ENCODE data around the gene CACNB1.
"Not testable (repeated sequence)": the region's sequence is repeated elsewhere in the genome, so short reads cannot be mapped to it uniquely, and the experiment has no call there.

Gene CACNB1

GRCh38 chr17:39173526-39174274 lies 23.8 kb downstream of the CACNB1 start:
- DNase-seq: no peak

- no peak for DNase-seq
These were observed 24.4 kb downstream of the CACNB1 start for GRCh38 chr17:39173080-39173479.

- no peak for DNase-seq
These were observed 25.5 kb downstream of the CACNB1 start for GRCh38 chr17:39171933-39172332.

GRCh38 chr17:39170558-39170957 lies 26.9 kb downstream of the CACNB1 start:
- DNase-seq: no peak

- DNase-seq: no peak
These were observed 27.4 kb downstream of the CACNB1 start for GRCh38 chr17:39170109-39170508.

GRCh38 chr17:39169518-39169917 lies 28.0 kb downstream of the CACNB1 start:
- DNase-seq: no peak

GRCh38 chr17:39169101-39169500 lies 28.4 kb downstream of the CACNB1 start:
- DNase-seq: no peak

- DNase-seq: not testable (repeated sequence)
These were observed 29.0 kb downstream of the CACNB1 start for GRCh38 chr17:39168503-39168902.

- DNase-seq: peak; percentile 66
These were observed 30.0 kb downstream of the CACNB1 start for GRCh38 chr17:39167476-39167875.

GRCh38 chr17:39166437-39167335 lies 30.8 kb downstream of the CACNB1 start:
- DNase-seq: no peak

- DNase-seq: no peak
These were observed 31.6 kb downstream of the CACNB1 start, which contains the start of gene ARL5C for GRCh38 chr17:39165841-39166349. Gene ARL5C (minus strand): TSS chr17:39166161. CDS start chr17:39165760, 401 bp downstream.

- DNase-seq: no peak
These were observed 32.2 kb downstream of the CACNB1 start for GRCh38 chr17:39165178-39165840.

- peak; percentile 93 for DNase-seq
These were observed 32.8 kb downstream of the CACNB1 start for GRCh38 chr17:39164675-39165143.

GRCh38 chr17:39161962-39162361 lies 35.5 kb downstream of the CACNB1 start:
- DNase-seq: no peak

GRCh38 chr17:39158623-39159022 lies 38.8 kb downstream of the CACNB1 start:
- no peak for DNase-seq

- DNase-seq: no peak
These were observed 41.0 kb downstream of the CACNB1 start for GRCh38 chr17:39156491-39156890.

GRCh38 chr17:39155654-39156053 lies 41.8 kb downstream of the CACNB1 start:
- DNase-seq: no peak

GRCh38 chr17:39153599-39154051 lies 43.8 kb downstream of the CACNB1 start:
- DNase-seq: peak; percentile 96

- DNase-seq: no peak
These were observed 45.3 kb downstream of the CACNB1 start for GRCh38 chr17:39151943-39152818.

- DNase-seq: no peak
These were observed 46.1 kb downstream of the CACNB1 start, which contains the start of gene PLXDC1 for GRCh38 chr17:39151150-39151942. Gene PLXDC1 (minus strand): TSS chr17:39151637. CDS start chr17:39151437, 200 bp downstream.

- DNase-seq: no peak
These were observed 46.7 kb downstream of the CACNB1 start for GRCh38 chr17:39150795-39151149.

Data from right hindlimb (tissue), 1 donor.